Epithelial cell of proximal tubule (primary cell): ENCODE data around the gene PEX11B. TPM values are rescaled to one million over a fixed set of nuclear protein-coding genes. Genes with fewer than 3 reads are reported as not detected.

Experiments
- DNase-seq: peaks from one replicate; pipeline ENCODE4 v3.0.0-alpha.2; 2011; ENCODE audit warnings: low read depth
- H3K4me3 ChIP-seq: 2 replicates; pipeline ENCODE4 v1.5.1; 2011; ENCODE audit warnings: low read depth, mild to moderate bottlenecking, low read length
- total RNA-seq: library from RNA; depleted of rRNA; stranded (reverse); fragments of >200 nt; gene quantifications from 2 replicates; pipeline ENCODE4 v1.2.3, GENCODE V29; 2015
- TF ChIP-seq, protein P1 (sequence below): conservative IDR thresholded peaks from 2 replicates; pipeline ENCODE4 v1.5.1; 2012; ENCODE audit warnings: low read depth, mild to moderate bottlenecking, low read length

The PEX11B gene
- total RNA-seq, 1 donor from 2014 or later, result 24.7 TPM

DNA sequence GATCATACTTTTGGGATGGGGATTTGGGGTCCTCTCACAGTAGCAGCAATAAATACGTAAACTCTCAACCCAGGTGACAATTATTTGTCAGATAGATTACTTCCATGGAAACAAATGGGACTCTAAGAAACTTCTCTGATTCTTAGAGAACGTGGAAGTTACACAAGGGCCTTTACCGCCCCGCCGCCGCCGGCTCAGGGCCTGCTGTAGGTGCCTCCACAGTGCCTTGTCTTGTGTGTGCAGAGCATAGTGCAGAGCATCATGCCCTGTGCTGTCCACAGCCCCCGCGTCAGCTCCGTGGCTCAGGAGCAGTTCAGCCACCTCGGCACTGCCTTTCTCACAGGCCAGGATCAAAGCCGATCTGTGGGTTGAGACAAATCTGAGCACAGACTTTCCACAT lies 43.9 kb downstream of the PEX11B start:
- no peak overlapping the region for H3K4me3 ChIP-seq
- TF ChIP-seq, protein P1, sequence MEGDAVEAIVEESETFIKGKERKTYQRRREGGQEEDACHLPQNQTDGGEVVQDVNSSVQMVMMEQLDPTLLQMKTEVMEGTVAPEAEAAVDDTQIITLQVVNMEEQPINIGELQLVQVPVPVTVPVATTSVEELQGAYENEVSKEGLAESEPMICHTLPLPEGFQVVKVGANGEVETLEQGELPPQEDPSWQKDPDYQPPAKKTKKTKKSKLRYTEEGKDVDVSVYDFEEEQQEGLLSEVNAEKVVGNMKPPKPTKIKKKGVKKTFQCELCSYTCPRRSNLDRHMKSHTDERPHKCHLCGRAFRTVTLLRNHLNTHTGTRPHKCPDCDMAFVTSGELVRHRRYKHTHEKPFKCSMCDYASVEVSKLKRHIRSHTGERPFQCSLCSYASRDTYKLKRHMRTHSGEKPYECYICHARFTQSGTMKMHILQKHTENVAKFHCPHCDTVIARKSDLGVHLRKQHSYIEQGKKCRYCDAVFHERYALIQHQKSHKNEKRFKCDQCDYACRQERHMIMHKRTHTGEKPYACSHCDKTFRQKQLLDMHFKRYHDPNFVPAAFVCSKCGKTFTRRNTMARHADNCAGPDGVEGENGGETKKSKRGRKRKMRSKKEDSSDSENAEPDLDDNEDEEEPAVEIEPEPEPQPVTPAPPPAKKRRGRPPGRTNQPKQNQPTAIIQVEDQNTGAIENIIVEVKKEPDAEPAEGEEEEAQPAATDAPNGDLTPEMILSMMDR, result no peak
- no peak for DNase-seq

DNA sequence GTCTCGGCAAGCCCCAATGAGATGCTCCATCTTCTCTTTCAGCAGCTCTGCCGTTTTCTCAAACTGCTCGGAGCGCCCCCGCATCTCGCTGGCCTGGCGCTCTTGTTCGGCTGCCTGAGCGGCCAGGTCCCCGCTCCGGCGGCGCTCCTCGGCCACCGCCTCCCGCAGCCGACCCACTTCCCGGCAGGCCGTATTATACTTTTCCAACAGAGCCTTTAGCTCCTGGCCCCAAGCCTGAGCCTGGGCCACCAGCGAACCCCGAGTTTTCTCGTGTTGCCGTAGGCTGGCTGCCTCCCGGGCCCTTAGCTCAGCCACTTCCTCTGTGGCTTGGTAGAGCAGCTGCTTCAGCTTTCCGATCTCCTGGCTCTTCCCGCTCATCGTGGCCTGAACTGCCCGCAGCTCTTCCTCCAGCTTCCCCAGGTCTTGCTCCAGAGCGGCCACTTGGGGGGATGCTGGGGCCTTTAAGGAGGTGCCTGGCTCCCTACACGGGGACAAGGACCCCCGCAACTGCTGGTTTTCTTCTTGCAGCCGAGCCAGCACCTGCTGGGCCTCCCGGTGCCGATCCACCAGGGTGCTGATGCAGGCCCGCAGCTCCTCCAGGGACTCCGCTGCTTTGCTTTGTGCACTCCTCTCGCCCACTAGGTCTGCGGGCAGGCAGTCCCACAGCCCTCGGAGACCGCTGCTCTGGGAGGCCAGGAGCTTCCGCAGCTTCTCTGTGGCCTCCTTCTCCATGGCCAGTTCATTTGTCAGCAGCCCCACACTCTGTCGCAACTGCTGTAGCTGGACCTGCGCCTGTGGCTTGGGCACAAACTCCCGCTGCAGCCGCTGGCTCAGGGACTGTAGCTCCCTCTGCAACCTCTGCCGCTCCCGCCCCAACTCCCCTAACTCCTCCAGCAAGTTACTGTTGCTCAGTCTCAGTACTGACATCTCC lies 46.3 kb downstream of the PEX11B start:
- peak overlapping the region; percentile 43 for H3K4me3 ChIP-seq
- DNase-seq, result no peak
- TF ChIP-seq, protein P1, result no peak

DNA sequence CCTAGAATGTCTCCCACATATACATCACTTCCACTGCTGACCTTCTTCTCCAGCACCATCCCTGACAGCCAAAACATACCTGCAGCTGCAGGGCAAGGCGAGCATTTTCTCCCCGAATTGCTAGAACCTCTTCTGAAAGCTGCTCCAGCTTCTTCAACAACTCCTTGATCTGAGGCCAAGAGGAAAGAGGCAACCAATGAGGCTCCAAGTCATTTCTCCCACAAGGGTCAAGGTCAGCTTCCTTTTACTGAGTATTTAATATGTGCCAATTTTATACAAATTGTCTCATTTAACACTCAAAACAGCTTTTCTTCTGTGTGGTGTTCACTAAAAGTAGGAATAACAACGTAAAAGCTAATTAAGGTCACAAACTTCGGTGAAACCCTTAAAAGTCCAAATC lies 50.3 kb downstream of the PEX11B start:
- no peak for DNase-seq
- no peak overlapping the region for H3K4me3 ChIP-seq
- TF ChIP-seq, protein P1, result no peak

DNA sequence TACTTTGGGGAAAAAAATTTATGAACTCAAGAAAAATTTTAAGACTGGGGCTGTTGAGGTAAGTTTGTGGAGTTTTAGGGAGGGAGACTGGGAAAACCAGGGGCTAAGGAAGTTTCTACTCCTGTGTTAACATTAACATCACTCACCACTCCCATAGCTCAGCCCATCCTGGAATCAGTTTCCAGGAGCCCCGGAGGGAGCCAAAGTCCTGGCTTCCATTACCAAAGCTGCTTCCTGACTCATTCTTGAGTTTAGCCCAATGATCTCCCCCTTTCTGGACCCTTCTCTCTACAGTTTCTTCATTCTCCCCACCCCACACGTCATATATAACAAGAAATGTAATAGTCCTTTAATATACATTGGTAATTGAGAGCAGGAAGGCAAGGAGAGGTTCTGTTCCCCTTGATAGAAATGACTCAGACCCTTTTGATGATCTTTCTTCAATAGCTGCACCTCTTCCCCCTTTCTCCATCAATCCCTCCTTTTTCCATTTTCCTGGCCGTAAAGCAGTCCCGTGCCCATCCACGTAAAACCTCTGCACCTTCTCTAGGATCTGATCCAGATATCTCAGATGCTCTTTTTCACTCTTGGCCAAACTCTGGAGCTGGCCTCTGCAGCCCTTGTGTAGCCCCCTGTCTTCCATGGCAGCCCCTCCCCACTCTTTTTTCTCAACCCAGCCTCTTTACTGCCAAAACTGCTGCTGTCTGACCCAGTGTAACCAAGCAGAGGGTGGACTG lies 55.1 kb downstream of the PEX11B start:
- no peak for DNase-seq
- no peak overlapping the region for H3K4me3 ChIP-seq
- TF ChIP-seq, protein P1, result no peak

Other genes starting within 250 kb of the PEX11B start
- 2.9 and 5.0 TPM in 2 replicates for gene PDZK1, start 211.3 kb downstream of the PEX11B start, total RNA-seq
- not detected in 2 replicates for gene CD160, start 199.2 kb downstream of the PEX11B start, total RNA-seq
- gene RNF115, start 94.6 kb downstream of the PEX11B start, total RNA-seq, result 10.4 and 10.6 TPM in 2 replicates
- gene POLR3C, start 94.5 kb downstream of the PEX11B start, total RNA-seq, result 44.3 and 49.2 TPM in 2 replicates
- 4.0 and 4.3 TPM in 2 replicates for gene NUDT17, start 73.1 kb downstream of the PEX11B start, total RNA-seq
- gene PIAS3, start 59.6 kb downstream of the PEX11B start, total RNA-seq, result 17.8 and 27.8 TPM in 2 replicates
- gene ANKRD35, start 32.9 kb downstream of the PEX11B start, total RNA-seq, result 0.36 and 1.6 TPM in 2 replicates
- gene ITGA10, start 8.7 kb downstream of the PEX11B start, total RNA-seq, result 0.14 and 0.17 TPM in 2 replicates
- 228 and 360 TPM in 2 replicates for gene RBM8A, start 8.8 kb upstream of the PEX11B start, total RNA-seq
- 22.3 and 32.5 TPM in 2 replicates for gene LIX1L, start 39.3 kb upstream of the PEX11B start, total RNA-seq
- gene ANKRD34A, start 45.9 kb upstream of the PEX11B start, total RNA-seq, result 0.06 and 0.14 TPM in 2 replicates
- 15.6 and 16.1 TPM in 2 replicates for gene POLR3GL, start 46.0 kb upstream of the PEX11B start, total RNA-seq
- gene TXNIP, start 77.9 kb upstream of the PEX11B start, total RNA-seq, result 22.1 and 198 TPM in 2 replicates
- gene HJV, start 103.0 kb upstream of the PEX11B start, total RNA-seq, result 0.35 TPM in 1 of 2 replicates, not detected in the other
- 0.51 and 0.52 TPM in 2 replicates for gene NBPF10, start 226.1 kb upstream of the PEX11B start, total RNA-seq